ENCODE results near the gene EIF4B. TPM values are rescaled to one million over a fixed set of nuclear protein-coding genes. Genes with fewer than 3 reads are reported as not detected.

EIF4B gene
- total RNA-seq = 739 and 1,241 TPM in 2 replicates

GRCh38 chr12:53005986-53006809 is at the start of gene EIF4B:
Gene EIF4B, plus strand, starts transcription at chr12:53006456. Its CDS starts 28 bp downstream, at chr12:53006484.

GRCh38 chr12:53049571-53050318 is 43.5 kb downstream of the EIF4B start, which contains the start of gene TNS2:
Gene TNS2, plus strand, starts transcription at chr12:53050065. Its CDS starts 121 bp downstream, at chr12:53050186.

GRCh38 chr12:53079226-53080117 is 73.2 kb downstream of the EIF4B start, which contains the start of gene SPRYD3:
Gene SPRYD3, minus strand, starts transcription at chr12:53079390. Its CDS starts 57 bp downstream, at chr12:53079333.

Other genes starting within 250 kb of the EIF4B start
- not detected in 2 replicates for gene KRT76, start 229.1 kb upstream of the EIF4B start, total RNA-seq
- gene KRT3, start 210.3 kb upstream of the EIF4B start, total RNA-seq = not detected in 2 replicates
- gene KRT4, start 192.3 kb upstream of the EIF4B start, total RNA-seq = not detected in 2 replicates
- under 0.01 TPM in 1 of 2 replicates, not detected in the other for gene KRT79, start 172.1 kb upstream of the EIF4B start, total RNA-seq
- not detected in 2 replicates for gene KRT78, start 157.5 kb upstream of the EIF4B start, total RNA-seq
- 7.5 and 10.6 TPM in 2 replicates for gene KRT8, start 101.4 kb upstream of the EIF4B start, total RNA-seq
- gene KRT18, start 57.3 kb upstream of the EIF4B start, total RNA-seq = 324 and 398 TPM in 2 replicates
- gene TNS2, start 43.6 kb downstream of the EIF4B start, total RNA-seq = 21.1 and 30.9 TPM in 2 replicates
- 18.5 and 21.1 TPM in 2 replicates for gene SPRYD3, start 72.9 kb downstream of the EIF4B start, total RNA-seq
- 8.4 and 13.1 TPM in 2 replicates for gene IGFBP6, start 91.2 kb downstream of the EIF4B start, total RNA-seq
- gene SOAT2, start 97.0 kb downstream of the EIF4B start, total RNA-seq = not detected in 2 replicates
- 12.7 and 14.0 TPM in 2 replicates for gene ZNF740, start 174.3 kb downstream of the EIF4B start, total RNA-seq
- gene CSAD, start 174.5 kb downstream of the EIF4B start, total RNA-seq = 2.6 and 4.6 TPM in 2 replicates
- 0.15 TPM in 1 of 2 replicates, not detected in the other for gene ITGB7, start 200.8 kb downstream of the EIF4B start, total RNA-seq
- 2.9 and 4.3 TPM in 2 replicates for gene RARG, start 225.8 kb downstream of the EIF4B start, total RNA-seq

Data from epithelial cell of umbilical artery (primary cell).